DLD1 (cell line): Measurements from ENCODE around the gene CRACDL.

Experiments
- in situ Hi-C: cut with HindIII; loops from 2 replicates; pipeline ENCODE4 v1.10.0; 2017; ENCODE audit warnings: low sequenced_read_pairs

Gene CRACDL

DNA sequence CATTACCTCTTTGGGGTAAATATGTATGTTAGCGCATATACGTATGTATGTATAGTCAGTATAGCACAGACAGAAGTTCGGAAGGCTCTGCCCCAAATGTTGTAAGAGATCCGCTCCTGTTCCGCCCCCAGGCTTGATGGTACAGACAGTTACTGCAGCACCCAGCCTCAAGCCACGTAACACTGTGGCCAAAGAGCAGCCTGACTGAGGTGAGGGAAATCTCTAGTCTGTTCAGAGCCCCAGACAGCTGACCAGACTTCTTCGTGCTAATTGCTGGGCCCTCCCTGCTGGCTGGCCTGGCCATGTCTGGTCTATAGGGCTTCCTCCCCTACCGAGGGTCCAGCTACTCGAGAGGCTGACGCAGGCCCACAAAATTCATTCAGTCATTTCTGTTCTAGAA, 7.8 kb downstream of the CRACDL start:
- in situ Hi-C loops, result no loop called here

- in situ Hi-C loops, result no loop called here
These were observed 9.0 kb downstream of the CRACDL start for GRCh38 chr2:98927027-98927426.

DNA sequence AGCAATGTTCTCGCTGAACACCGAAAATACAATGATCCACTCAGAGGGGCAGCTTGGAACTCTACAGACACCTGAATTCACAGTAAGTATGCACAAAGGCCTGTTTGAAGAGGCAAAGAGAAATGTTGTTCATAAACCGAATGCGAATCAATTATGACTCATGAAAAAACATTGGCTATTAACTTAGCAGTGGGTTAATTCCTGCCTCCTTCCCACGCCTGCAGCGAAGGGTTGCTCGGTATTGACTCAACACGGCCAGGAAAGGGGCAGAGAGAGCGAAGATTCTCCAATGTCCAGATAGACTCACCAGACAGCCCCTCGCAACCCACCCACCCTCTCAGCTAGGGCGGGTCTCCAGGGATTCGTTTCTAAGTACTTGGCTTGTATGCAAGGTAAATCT, 9.4 kb downstream of the CRACDL start:
- in situ Hi-C loops, result no loop called here

DNA sequence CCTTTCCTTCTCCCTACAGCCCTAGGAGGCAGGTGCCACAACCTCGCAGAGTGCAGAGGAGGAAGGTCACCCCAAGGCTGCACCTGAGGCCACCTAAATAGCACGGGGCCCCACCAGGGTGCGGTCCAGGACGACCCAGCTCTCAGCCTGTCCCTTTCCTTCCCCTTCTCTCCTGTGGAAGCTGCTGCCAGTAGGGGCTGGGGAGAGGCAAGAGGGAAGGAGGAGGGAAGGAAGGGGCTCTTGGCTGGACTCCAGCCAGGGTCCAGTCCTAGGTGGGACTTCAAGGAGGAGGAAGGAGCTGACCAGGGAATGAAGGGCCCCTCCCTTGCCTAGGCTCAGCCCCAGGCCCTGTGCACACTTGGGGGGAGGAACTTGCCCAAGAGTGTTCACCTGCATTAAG, 11.1 kb downstream of the CRACDL start:
- in situ Hi-C loops, result no loop called here

DNA sequence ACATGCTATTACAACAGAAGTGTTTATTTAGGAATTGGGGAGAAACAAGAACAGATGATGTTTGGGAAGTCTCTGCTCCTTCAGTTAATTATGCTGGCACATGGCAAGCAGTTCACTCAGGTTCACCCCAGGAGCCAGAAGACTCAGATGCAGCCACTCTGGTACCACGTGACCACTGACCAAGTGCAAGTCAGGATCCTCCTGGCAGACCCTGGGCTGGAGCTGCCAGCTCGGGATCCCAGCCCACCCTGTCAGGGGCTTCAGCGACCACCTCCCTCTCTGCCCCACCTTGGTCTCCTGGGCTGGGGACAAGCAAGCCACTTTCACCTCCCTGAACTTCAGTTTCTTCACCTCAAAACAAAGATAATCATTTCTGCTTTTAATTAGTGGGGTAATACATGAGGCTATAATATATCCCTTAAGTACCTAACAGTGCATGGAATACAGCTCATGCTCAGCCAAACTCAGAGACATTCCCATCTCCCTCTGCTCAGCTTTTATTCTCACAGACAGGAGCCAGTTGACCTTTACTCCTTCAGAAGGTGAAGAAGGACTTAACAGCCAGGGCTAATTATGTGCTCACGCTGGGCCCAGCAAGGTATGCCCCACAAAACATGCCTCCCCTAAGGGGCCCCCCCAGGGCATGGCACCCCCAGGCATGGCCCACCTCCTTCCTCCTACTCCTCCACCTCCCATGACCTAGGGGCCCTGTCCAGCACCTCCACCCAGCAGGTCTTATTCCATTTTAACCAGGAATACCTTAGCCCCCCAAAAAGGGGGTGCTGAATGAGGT, 11.8 kb downstream of the CRACDL start:
- in situ Hi-C loops, result no loop called here

- in situ Hi-C loops, result no loop called here
These were observed 12.6 kb downstream of the CRACDL start for GRCh38 chr2:98923244-98923940.

- in situ Hi-C loops, result no loop called here
These were observed 15.0 kb downstream of the CRACDL start for GRCh38 chr2:98921062-98921461.

DNA sequence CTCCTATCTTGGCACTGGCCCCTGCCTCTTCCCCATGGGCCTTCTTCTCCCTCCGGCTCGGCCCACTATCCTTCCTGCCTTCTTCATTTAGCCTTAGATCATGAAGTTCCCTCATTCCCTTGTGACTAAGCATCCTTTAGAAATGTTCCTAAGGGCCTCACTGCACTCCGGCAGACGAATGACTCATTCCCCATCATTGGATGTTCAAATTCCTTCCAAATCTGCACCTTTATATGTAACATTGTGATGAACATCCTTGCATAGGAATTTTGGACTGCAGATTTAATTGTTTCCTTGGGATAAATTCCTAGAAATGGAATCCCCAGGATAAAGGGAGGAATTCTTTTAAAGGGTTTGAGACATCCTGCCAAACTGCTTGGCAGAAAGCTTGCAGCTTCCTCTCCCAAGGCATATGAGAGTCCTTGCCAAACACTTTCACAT, 19.0 kb downstream of the CRACDL start:
- in situ Hi-C loops, result no loop called here

DNA sequence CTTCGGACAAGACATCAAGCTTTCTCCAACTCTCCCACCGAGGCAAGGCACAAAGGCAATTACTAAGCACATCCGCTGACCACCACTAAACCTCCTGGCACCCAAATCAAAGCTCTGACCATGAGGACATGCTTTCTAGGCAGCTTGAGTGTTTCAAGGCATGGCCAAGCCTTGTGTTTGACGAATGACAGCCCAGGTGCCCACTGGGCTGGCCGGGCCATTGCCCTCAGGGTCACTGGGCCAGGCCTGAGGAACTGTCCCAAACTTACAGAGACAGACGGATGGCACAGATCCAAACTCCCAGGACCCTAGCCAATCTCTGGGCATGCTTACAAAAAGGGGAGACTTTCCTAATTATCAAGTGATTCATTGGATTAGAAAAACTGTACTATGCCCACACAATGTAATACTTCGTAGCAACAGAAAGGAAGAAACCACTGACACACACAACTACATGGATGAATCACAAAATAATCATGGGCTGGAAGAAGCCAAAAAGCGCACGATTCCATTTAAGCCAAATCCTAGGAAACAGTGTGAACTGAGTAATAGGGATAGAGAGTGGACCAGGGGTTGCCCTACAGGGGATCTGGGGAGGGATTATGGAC, 20.2 kb downstream of the CRACDL start:
- in situ Hi-C loops, result no loop called here

GRCh38 chr2:98914713-98915580, 21.1 kb downstream of the CRACDL start:
- in situ Hi-C loops, result no loop called here

- in situ Hi-C loops, result no loop called here
These were observed 21.9 kb downstream of the CRACDL start for GRCh38 chr2:98913916-98914712.

GRCh38 chr2:98912957-98913915, 22.8 kb downstream of the CRACDL start:
- in situ Hi-C loops, result no loop called here

DNA sequence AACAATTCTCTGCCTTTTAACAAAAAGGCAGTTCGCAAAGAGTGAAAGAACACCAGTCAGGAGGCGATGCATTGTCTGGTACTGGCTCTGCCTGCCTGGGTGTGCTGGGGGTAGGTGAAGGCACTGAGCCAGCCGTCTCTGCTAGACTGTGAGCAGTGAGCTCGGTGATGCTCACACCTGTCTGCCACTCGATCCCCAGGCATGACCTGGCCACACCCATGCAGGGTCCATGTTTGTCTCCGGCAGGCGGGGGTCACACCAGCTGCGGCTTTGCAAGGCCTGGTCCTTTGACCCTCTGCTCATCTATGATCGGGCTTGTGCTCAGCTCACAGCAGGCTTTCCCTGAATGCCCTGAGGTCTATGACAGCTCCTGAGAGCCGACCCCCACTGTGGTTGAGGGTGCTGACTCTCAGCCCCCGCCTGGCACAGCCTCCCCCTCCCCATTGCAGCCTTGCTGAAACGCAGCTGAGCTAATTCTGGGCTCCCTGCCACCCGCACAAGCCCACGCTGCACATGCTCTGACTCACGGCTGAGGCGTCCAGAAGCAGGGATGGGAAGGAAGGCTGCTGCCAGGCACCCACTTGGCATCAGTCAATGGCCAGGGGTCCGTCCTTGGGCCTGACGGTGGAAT, 23.7 kb downstream of the CRACDL start:
- in situ Hi-C loops, result no loop called here

DNA sequence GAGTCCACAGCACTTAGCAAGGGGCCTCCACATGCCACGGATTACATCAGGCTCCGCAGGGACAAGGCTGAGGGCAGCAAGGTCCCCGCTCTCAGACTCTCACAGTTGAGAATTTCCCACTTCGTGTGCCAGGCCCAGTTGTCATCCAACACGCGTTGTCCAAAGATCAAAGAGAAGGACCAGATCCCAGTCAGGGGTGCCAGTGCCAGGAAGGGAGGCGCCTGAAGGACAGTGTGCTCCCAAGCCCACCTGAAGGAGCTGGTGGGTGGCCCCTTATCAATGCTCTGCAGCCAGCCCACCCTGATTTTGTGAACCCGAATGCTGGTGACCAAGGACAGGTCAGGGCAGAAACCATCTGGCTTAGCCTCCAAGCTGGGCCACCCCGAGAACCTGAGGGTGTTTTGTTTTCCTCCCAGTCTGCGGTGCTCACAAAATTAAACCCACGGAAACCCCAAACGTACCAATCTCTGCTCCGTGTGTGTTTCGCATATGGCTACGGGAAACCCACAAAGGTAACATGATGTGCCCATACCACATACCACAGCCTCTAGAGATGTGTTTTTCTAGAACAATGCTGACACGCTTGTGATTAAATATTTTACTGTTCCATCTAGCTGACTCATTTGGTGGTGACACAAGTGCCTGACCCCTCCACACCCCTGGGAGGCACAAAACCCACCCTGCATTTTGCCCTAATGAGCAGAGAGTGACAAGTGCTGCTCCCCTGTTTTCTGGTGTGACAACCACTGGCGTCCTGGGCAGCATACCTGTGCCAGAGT, 24.5 kb downstream of the CRACDL start:
- in situ Hi-C loops, result no loop called here

GRCh38 chr2:98911126-98911375, 25.0 kb downstream of the CRACDL start:
- in situ Hi-C loops, result no loop called here

GRCh38 chr2:98910349-98911125, 25.5 kb downstream of the CRACDL start:
- in situ Hi-C loops, result no loop called here
